CD4-positive, alpha-beta T cell (primary cell): ENCODE results near the gene CLRN3. TPM values are rescaled to one million over a fixed set of nuclear protein-coding genes. Genes with fewer than 3 reads are reported as not detected.

Experiments
- ATAC-seq: fragments of 200-7000 bp; cut with Tn5 transposase; one replicate; pipeline ENCODE4 v1.10.0; 2022; ENCODE audit warnings: mild to moderate bottlenecking; ENCODE audit not compliant: poor library complexity
- CTCF ChIA-PET: fragments of 350-600 bp; sonication (Branson Sonifier 250); formaldehyde crosslinking; loops from one replicate; lab custom pipeline; 2021; ENCODE audit warnings: antibody characterized with exemption, inconsistent platforms; lab: Charles Lee
- POLR2A ChIA-PET: fragments of 350-600 bp; sonication (Branson Sonifier 250); formaldehyde crosslinking; loops from one replicate; lab custom pipeline; 2021; ENCODE audit warnings: antibody characterized with exemption, inconsistent platforms; lab: Charles Lee
- DNase-seq, 14 experiments: peaks; one replicate each; pipeline ENCODE4 v3.0.0-alpha.2; 2013 to 2020; ENCODE audit warnings: mixed read lengths in 2 of 14
- H3K27ac ChIP-seq, 2 donors: one replicate each; pipeline versions ENCODE4 v1.5.1 to v1.7.0; 2013; ENCODE audit warnings: low read length in 2 of 2, low read depth in 1 of 2, mild to moderate bottlenecking in 1 of 2
- H3K27me3 ChIP-seq, 2 experiments: 1 replicate in 1 of 2; 2 replicates in 1 of 2; pipeline versions ENCODE4 v1.6.1 to v1.7.0; 2013; ENCODE audit warnings: low read length in 2 of 2, control low read depth in 1 of 2, mild to moderate bottlenecking in 1 of 2, moderate library complexity in 1 of 2; ENCODE audit not compliant: insufficient read depth in 2 of 2, control insufficient read depth in 1 of 2
- H3K36me3 ChIP-seq: one replicate; pipeline ENCODE4 v1.6.1; 2013; ENCODE audit warnings: low read length, control low read depth; ENCODE audit not compliant: insufficient read depth
- H3K4me1 ChIP-seq: one replicate; pipeline ENCODE4 v1.6.1; 2013; ENCODE audit warnings: low read length, control low read depth; ENCODE audit not compliant: insufficient read depth
- H3K4me3 ChIP-seq: one replicate; pipeline ENCODE4 v1.5.1; 2013; ENCODE audit warnings: mild to moderate bottlenecking, low read length, moderate library complexity
- H3K9me3 ChIP-seq, 2 experiments: 1 replicate in 1 of 2; 2 replicates in 1 of 2; pipeline versions ENCODE4 v1.6.1 to v1.7.0; 2013; ENCODE audit warnings: low read length in 2 of 2, mild to moderate bottlenecking in 2 of 2, control low read depth in 1 of 2, moderate library complexity in 1 of 2; ENCODE audit not compliant: control insufficient read depth in 1 of 2, insufficient read depth in 1 of 2
- H3K27ac Mint-ChIP-seq: one replicate; pipeline ENCODE4 v1.8.0; 2020; ENCODE audit warnings: mixed read lengths
- H3K27me3 Mint-ChIP-seq: one replicate; pipeline ENCODE4 v1.8.0; 2021; ENCODE audit warnings: mixed read lengths
- H3K36me3 Mint-ChIP-seq: one replicate; pipeline ENCODE4 v1.8.0; 2021; ENCODE audit warnings: low read depth, mixed read lengths
- H3K4me1 Mint-ChIP-seq: one replicate; pipeline ENCODE4 v1.8.0; 2021; ENCODE audit warnings: low read depth, mixed read lengths
- H3K4me3 Mint-ChIP-seq: one replicate; pipeline ENCODE4 v1.8.0; 2020; ENCODE audit warnings: mild to moderate bottlenecking, mixed read lengths
- H3K9me3 Mint-ChIP-seq: one replicate; pipeline ENCODE4 v1.8.0; 2020; ENCODE audit warnings: mixed read lengths
- intact Hi-C, 2 experiments: fragments of 100-400 bp; cut with DNase I in 1 of 2; cut with micrococcal nuclease in 1 of 2; formaldehyde crosslinking; loops; one replicate each; pipeline versions ENCODE4 v1.15.1 to v1.9.0; 2023 to 2025; cut with DNase I, micrococcal nuclease
- total RNA-seq, 174 experiments: library from RNA in 2 of 174; stranded (reverse) in 2 of 174; gene quantifications; one replicate each; pipeline ENCODE4 v1.2.3 and lab custom pipeline; 2021 to 2026
- TF ChIP-seq, protein P1 (sequence below): fragments of 200-600 bp; IDR thresholded peaks from one replicate; pipeline ENCODE4 v1.8.0; 2022; ENCODE audit warnings: antibody characterized with exemption, mild to moderate bottlenecking

The CLRN3 gene
- total RNA-seq, 2 experiments from 2014 or later = not detected

DNA sequence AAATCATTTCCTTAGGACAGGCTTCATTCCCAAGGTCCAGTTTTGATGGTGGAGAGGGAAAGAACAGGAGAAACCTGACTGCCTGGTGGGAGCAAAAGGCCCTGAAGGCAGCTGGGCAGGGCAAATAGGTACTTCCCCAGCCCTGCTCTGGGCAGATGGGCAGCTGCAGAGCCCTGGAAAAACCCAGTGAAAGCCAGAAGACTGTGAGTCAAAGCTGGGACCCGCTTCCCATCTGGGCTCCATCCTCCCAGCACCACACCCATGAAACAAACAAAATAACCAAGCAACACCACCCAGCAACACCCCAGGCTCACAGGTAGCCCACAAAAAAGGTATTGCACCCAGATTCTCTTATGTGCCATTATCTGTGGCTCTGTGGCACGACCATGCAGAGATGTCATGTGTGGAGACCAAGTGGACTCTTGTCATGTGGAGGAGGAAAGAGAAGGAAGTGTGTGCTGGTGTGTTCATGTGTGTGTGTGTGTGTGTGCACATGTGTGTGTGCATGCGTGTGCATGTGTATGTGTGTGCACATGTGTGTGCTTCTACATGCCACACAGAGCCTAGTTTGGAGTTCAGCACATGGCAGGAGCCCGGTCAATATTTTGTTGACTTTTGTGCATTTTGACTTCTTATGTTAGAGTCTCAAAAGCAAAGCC lies 9.8 kb downstream of the CLRN3 start:
- DNase-seq = peak in 2 of 14 experiments; percentile 52 to 58
- no peak overlapping the region for H3K27ac Mint-ChIP-seq
- POLR2A ChIA-PET = no interaction called here
- H3K4me1 Mint-ChIP-seq = peaks cover 15% of the 10 kb centered on the region
- intact Hi-C loops = no loop called here
- H3K9me3 ChIP-seq = no peaks in the 10 kb centered on the region
- no peak overlapping the region for H3K4me3 Mint-ChIP-seq
- no peaks in the 10 kb centered on the region for H3K9me3 Mint-ChIP-seq
- H3K36me3 ChIP-seq = no peaks in the 10 kb centered on the region
- no peaks in the 10 kb centered on the region for H3K27me3 Mint-ChIP-seq
- ATAC-seq = no peak
- peaks cover 15% of the 10 kb centered on the region for H3K4me1 ChIP-seq
- TF ChIP-seq, protein P1, sequence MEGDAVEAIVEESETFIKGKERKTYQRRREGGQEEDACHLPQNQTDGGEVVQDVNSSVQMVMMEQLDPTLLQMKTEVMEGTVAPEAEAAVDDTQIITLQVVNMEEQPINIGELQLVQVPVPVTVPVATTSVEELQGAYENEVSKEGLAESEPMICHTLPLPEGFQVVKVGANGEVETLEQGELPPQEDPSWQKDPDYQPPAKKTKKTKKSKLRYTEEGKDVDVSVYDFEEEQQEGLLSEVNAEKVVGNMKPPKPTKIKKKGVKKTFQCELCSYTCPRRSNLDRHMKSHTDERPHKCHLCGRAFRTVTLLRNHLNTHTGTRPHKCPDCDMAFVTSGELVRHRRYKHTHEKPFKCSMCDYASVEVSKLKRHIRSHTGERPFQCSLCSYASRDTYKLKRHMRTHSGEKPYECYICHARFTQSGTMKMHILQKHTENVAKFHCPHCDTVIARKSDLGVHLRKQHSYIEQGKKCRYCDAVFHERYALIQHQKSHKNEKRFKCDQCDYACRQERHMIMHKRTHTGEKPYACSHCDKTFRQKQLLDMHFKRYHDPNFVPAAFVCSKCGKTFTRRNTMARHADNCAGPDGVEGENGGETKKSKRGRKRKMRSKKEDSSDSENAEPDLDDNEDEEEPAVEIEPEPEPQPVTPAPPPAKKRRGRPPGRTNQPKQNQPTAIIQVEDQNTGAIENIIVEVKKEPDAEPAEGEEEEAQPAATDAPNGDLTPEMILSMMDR = no peak
- CTCF ChIA-PET = no interaction called here
- no peaks in the 10 kb centered on the region for H3K36me3 Mint-ChIP-seq
- H3K4me3 ChIP-seq = no peak overlapping the region
- no peak overlapping the region for H3K27ac ChIP-seq
- H3K27me3 ChIP-seq = no peaks in the 10 kb centered on the region

- Mint-ChIP-seq H3K36me3 (no peaks in the 10 kb centered on the region), H3K4me1 (peaks cover 15% of the 10 kb centered on the region), H3K4me3 (no peak overlapping the region), H3K27ac (no peak overlapping the region), H3K27me3 (no peaks in the 10 kb centered on the region), H3K9me3 (no peaks in the 10 kb centered on the region)
- H3K4me1 ChIP-seq = peaks cover 15% of the 10 kb centered on the region
- POLR2A ChIA-PET = no interaction called here
- H3K36me3 ChIP-seq = no peaks in the 10 kb centered on the region
- no peaks in the 10 kb centered on the region for H3K9me3 ChIP-seq
- intact Hi-C loops = no loop called here
- no peak overlapping the region for H3K27ac ChIP-seq
- no peaks in the 10 kb centered on the region for H3K27me3 ChIP-seq
- ATAC-seq = no peak
- no peak overlapping the region for H3K4me3 ChIP-seq
- TF ChIP-seq, protein P1 = no peak
- DNase-seq = no peak
- CTCF ChIA-PET = no interaction called here
Measured at GRCh38 chr10:127882391-127882790, 10.3 kb downstream of the CLRN3 start.

DNA sequence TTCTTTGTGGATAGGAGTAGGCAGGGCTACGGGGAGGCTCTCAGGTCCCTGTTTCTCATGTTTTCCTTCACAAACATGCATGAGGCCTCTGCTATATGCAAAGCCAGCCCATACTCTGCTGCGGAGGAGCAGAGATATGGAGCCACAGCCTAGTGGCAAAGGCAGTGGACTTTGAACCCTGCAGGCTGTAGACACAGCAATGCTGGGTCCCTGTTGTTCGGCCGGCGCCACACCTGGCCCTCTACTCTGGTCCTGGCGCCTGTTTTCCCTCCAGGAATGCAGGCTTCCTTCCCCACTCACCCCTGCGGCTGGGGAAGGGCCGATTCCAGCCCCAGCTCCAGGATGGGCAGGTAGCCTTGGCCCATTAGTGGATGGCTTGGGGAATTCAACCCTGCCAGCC lies 11.5 kb downstream of the CLRN3 start:
- DNase-seq = no peak
- H3K4me3 Mint-ChIP-seq = no peak overlapping the region
- CTCF ChIA-PET = no interaction called here

More for the DNA sequence above, 11.5 kb downstream of the CLRN3 start:
- no peak overlapping the region for H3K27ac Mint-ChIP-seq
- intact Hi-C loops = no loop called here
- peaks cover 15% of the 10 kb centered on the region for H3K4me1 Mint-ChIP-seq
- Histone ChIP-seq H3K27ac (no peak overlapping the region), H3K9me3 (no peaks in the 10 kb centered on the region), H3K27me3 (no peaks in the 10 kb centered on the region), H3K36me3 (no peaks in the 10 kb centered on the region), H3K4me1 (peaks cover 15% of the 10 kb centered on the region), H3K4me3 (no peak overlapping the region)
- POLR2A ChIA-PET = no interaction called here
- H3K9me3 Mint-ChIP-seq = no peaks in the 10 kb centered on the region
- no peak for ATAC-seq
- no peaks in the 10 kb centered on the region for H3K27me3 Mint-ChIP-seq
- H3K36me3 Mint-ChIP-seq = no peaks in the 10 kb centered on the region
- TF ChIP-seq, protein P1 = no peak
